Stromal cell of bone marrow (primary cell): ENCODE measurements around the gene NGEF.
"Not testable (repeated sequence)": the region's sequence is repeated elsewhere in the genome, so short reads cannot be mapped to it uniquely, and the experiment has no call there.

Source experiments
- DNase-seq: peaks from one replicate; pipeline ENCODE4 v3.0.0-alpha.2; 2012; ENCODE audit warnings: low read depth

The NGEF gene

GRCh38 chr2:233023007-233023760 is 10.1 kb upstream of the NGEF start:
- DNase-seq, result no peak

- DNase-seq, result no peak
These were observed 9.5 kb upstream of the NGEF start for GRCh38 chr2:233022561-233022960.

GRCh38 chr2:233021771-233022170 is 8.7 kb upstream of the NGEF start:
- no peak for DNase-seq

GRCh38 chr2:233020454-233020853 is 7.4 kb upstream of the NGEF start:
- no peak for DNase-seq

- not testable (repeated sequence) for DNase-seq
These were observed 6.6 kb upstream of the NGEF start for GRCh38 chr2:233019610-233020009.

GRCh38 chr2:233017947-233018346 is 4.9 kb upstream of the NGEF start:
- DNase-seq, result no peak

- DNase-seq, result no peak
These were observed 2.1 kb upstream of the NGEF start for GRCh38 chr2:233015019-233015645.

GRCh38 chr2:233013650-233014049 is 594 bp upstream of the NGEF start:
- DNase-seq, result no peak

GRCh38 chr2:233012301-233012971 is 620 bp downstream of the NGEF start:
- DNase-seq, result no peak

GRCh38 chr2:233011702-233012131 is 1.3 kb downstream of the NGEF start:
- DNase-seq, result no peak

GRCh38 chr2:233011268-233011650 is 1.8 kb downstream of the NGEF start:
- no peak for DNase-seq

- DNase-seq, result no peak
These were observed 2.3 kb downstream of the NGEF start for GRCh38 chr2:233010569-233011267.

GRCh38 chr2:233009661-233010060 is 3.4 kb downstream of the NGEF start:
- DNase-seq, result no peak

GRCh38 chr2:233007739-233008138 is 5.3 kb downstream of the NGEF start:
- no peak for DNase-seq

GRCh38 chr2:233007270-233007669 is 5.8 kb downstream of the NGEF start:
- DNase-seq, result no peak

GRCh38 chr2:233006648-233007047 is 6.4 kb downstream of the NGEF start:
- no peak for DNase-seq

- DNase-seq, result no peak
These were observed 8.0 kb downstream of the NGEF start for GRCh38 chr2:233005096-233005495.

- DNase-seq, result no peak
These were observed 9.1 kb downstream of the NGEF start for GRCh38 chr2:233003658-233004555.

- no peak for DNase-seq
These were observed 10.0 kb downstream of the NGEF start for GRCh38 chr2:233002829-233003657.

GRCh38 chr2:233000886-233001750 is 11.9 kb downstream of the NGEF start:
- no peak for DNase-seq
